ENCODE measurements around the gene WDR90. TPM values are rescaled to one million over a fixed set of nuclear protein-coding genes. Genes with fewer than 3 reads are reported as not detected.

WDR90 gene
- total and polyA plus RNA-seq, 2 of the 13 experiments (the other 11 are each of a cell fraction or from before 2014, with no cell fraction given), result 14.9 to 28.9 TPM

GRCh38 chr16:700684-701584 is 51.8 kb downstream of the WDR90 start (continued):
- no peak for TF ChIP-seq ZNF501 (CRISPR knock-in tag; IDR thresholded peaks at IDR 0.05)
- TF ChIP-seq, protein P1, sequence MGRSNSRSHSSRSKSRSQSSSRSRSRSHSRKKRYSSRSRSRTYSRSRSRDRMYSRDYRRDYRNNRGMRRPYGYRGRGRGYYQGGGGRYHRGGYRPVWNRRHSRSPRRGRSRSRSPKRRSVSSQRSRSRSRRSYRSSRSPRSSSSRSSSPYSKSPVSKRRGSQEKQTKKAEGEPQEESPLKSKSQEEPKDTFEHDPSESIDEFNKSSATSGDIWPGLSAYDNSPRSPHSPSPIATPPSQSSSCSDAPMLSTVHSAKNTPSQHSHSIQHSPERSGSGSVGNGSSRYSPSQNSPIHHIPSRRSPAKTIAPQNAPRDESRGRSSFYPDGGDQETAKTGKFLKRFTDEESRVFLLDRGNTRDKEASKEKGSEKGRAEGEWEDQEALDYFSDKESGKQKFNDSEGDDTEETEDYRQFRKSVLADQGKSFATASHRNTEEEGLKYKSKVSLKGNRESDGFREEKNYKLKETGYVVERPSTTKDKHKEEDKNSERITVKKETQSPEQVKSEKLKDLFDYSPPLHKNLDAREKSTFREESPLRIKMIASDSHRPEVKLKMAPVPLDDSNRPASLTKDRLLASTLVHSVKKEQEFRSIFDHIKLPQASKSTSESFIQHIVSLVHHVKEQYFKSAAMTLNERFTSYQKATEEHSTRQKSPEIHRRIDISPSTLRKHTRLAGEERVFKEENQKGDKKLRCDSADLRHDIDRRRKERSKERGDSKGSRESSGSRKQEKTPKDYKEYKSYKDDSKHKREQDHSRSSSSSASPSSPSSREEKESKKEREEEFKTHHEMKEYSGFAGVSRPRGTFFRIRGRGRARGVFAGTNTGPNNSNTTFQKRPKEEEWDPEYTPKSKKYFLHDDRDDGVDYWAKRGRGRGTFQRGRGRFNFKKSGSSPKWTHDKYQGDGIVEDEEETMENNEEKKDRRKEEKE (IDR thresholded peaks at IDR 0.05), result no peak
- TF ChIP-seq HNF4A (CRISPR knock-in tag; IDR thresholded peaks at IDR 0.05), result no peak
- TF ChIP-seq TSC22D2 (CRISPR knock-in tag; IDR thresholded peaks at IDR 0.05; ENCODE audit: borderline replicate concordance), result peak; percentile 92
- no peak for TF ChIP-seq ZNF629 (CRISPR knock-in tag; conservative IDR thresholded peaks at IDR 0.05)
- 0 out of 2 replicates have a peak, but pooled peaks have one; percentile 52 for TF ChIP-seq EZH2 (conservative IDR thresholded peaks at IDR 0.05; ENCODE audit: low read depth, low read length)
- no peak for TF ChIP-seq SRSF4 (IDR thresholded peaks at IDR 0.05; ENCODE audit: low read depth, low read length, poor library complexity, severe bottlenecking)
- TF ChIP-seq GTF2F1 (IDR thresholded peaks at IDR 0.05; ENCODE audit: low read length), result no peak
- no peak for TF ChIP-seq GFI1 (CRISPR knock-in tag; IDR thresholded peaks at IDR 0.05; ENCODE audit: borderline replicate concordance)
- TF ChIP-seq REPIN1 (CRISPR knock-in tag; IDR thresholded peaks at IDR 0.05; ENCODE audit: borderline replicate concordance, low read depth), result no peak
- TF ChIP-seq ZNF280B (CRISPR knock-in tag; IDR thresholded peaks at IDR 0.05; ENCODE audit: borderline replicate concordance), result no peak
- TF ChIP-seq KDM3A (CRISPR knock-in tag; IDR thresholded peaks at IDR 0.05; ENCODE audit: low read depth), result no peak
- no peak for TF ChIP-seq ZBTB7B (CRISPR knock-in tag; IDR thresholded peaks at IDR 0.05)
- TF ChIP-seq DNMT3B (CRISPR knock-in tag; conservative IDR thresholded peaks at IDR 0.05), result no peak
- TF ChIP-seq KMT2A (CRISPR knock-in tag; IDR thresholded peaks at IDR 0.05), result no peak
- TF ChIP-seq MYC (CRISPR knock-in tag; IDR thresholded peaks at IDR 0.05; ENCODE audit: borderline replicate concordance), result peak; percentile 51; the same call in 1 of the 2 replicates
- TF ChIP-seq RBAK (CRISPR knock-in tag; IDR thresholded peaks at IDR 0.05), result no peak
- no peak for TF ChIP-seq MATR3 (CRISPR knock-in tag; IDR thresholded peaks at IDR 0.05)
- no peak for TF ChIP-seq RORA (CRISPR knock-in tag; IDR thresholded peaks at IDR 0.05)
- 0 out of 2 replicates have a peak, but pooled peaks have one; percentile 62 for TF ChIP-seq BRF2 (CRISPR knock-in tag; IDR thresholded peaks at IDR 0.05)
- TF ChIP-seq ZNF547 (CRISPR knock-in tag; IDR thresholded peaks at IDR 0.05), result peak; percentile 76; the same call in 1 of the 2 replicates
